ENCODE results near the gene TNFAIP8L2. TPM values are rescaled to one million over a fixed set of nuclear protein-coding genes. Genes with fewer than 3 reads are reported as not detected.

The TNFAIP8L2 gene
- total RNA-seq, 2 donors from 2014 or later = 0.72 to 1.2 TPM

GRCh38 chr1:151158751-151159251 lies 2.4 kb downstream of the TNFAIP8L2 start:
- Histone ChIP-seq H3K27ac (peak overlapping the region; percentile 16), H3K4me1 (no peaks in the 10 kb centered on the region), H3K4me3 (no peak overlapping the region), H3K9ac (ENCODE audit: low read depth in 2 of 2, low read length in 2 of 2) (no peak overlapping the region), H3K36me3 (peaks cover 6% of the 10 kb centered on the region), H3K9me3 (no peaks in the 10 kb centered on the region), H3K27me3 (no peaks in the 10 kb centered on the region)
- intact Hi-C loops (cut with DNase I) = loop anchor here (5.0 to 10.0 kb wide), 2 partner anchors 62 to 134 kb away; no protein-coding TSS in a partner anchor
- no peak for DNase-seq
- TF ChIP-seq CTCF (IDR thresholded peaks at IDR 0.05) = no peak

GRCh38 chr1:151159373-151159772 lies 2.9 kb downstream of the TNFAIP8L2 start:
- DNase-seq = no peak
- peaks cover 6% of the 10 kb centered on the region for H3K36me3 ChIP-seq
- H3K9ac ChIP-seq (ENCODE audit: low read depth in 2 of 2, low read length in 2 of 2) = no peak overlapping the region
- H3K4me1 ChIP-seq = peaks cover under 1% of the 10 kb centered on the region
- H3K9me3 ChIP-seq = no peaks in the 10 kb centered on the region
- no peaks in the 10 kb centered on the region for H3K27me3 ChIP-seq
- intact Hi-C loops (cut with DNase I) = loop anchor here (5.0 to 10.0 kb wide), 2 partner anchors 62 to 135 kb away; no protein-coding TSS in a partner anchor
- H3K27ac ChIP-seq = peak overlapping the region; percentile 16
- no peak overlapping the region for H3K4me3 ChIP-seq
- no peak for TF ChIP-seq CTCF (IDR thresholded peaks at IDR 0.05)

- intact Hi-C loops (cut with DNase I) = no loop called here
- no peak for TF ChIP-seq CTCF (IDR thresholded peaks at IDR 0.05)
- Histone ChIP-seq H3K36me3 (no peaks in the 10 kb centered on the region), H3K27ac (peak overlapping the region; percentile 45), H3K27me3 (no peaks in the 10 kb centered on the region), H3K4me1 (peaks cover 11% of the 10 kb centered on the region), H3K9me3 (no peaks in the 10 kb centered on the region), H3K9ac (ENCODE audit: low read depth in 2 of 2, low read length in 2 of 2) (peak overlapping the region; percentile 61 to 78), H3K4me3 (peak overlapping the region; percentile 83)
- no peak for DNase-seq
These were observed 8.4 kb downstream of the TNFAIP8L2 start for GRCh38 chr1:151164732-151165280.

- peak overlapping the region; percentile 45 for H3K27ac ChIP-seq
- peak; percentile 53 for DNase-seq
- no peaks in the 10 kb centered on the region for H3K36me3 ChIP-seq
- H3K9ac ChIP-seq (ENCODE audit: low read depth in 2 of 2, low read length in 2 of 2) = peak overlapping the region; percentile 61 to 78
- no peaks in the 10 kb centered on the region for H3K9me3 ChIP-seq
- intact Hi-C loops (cut with DNase I) = no loop called here
- H3K4me3 ChIP-seq = peak overlapping the region; percentile 83
- H3K4me1 ChIP-seq = peaks cover 11% of the 10 kb centered on the region
- no peaks in the 10 kb centered on the region for H3K27me3 ChIP-seq
- TF ChIP-seq CTCF (IDR thresholded peaks at IDR 0.05) = no peak
These were observed 8.9 kb downstream of the TNFAIP8L2 start for GRCh38 chr1:151165281-151165737.

- DNase-seq = peak; percentile 99
- Histone ChIP-seq H3K9me3 (no peaks in the 10 kb centered on the region), H3K9ac (ENCODE audit: low read depth in 2 of 2, low read length in 2 of 2) (peak within 1 kb of the TSS; percentile 73 to 99), H3K27me3 (no peaks in the 10 kb centered on the region), H3K27ac (peak within 1 kb of the TSS; percentile 64), H3K4me3 (peak within 1 kb of the TSS; percentile 83), H3K4me1 (peaks cover 11% of the 10 kb centered on the region), H3K36me3 (no peaks in the 10 kb centered on the region)
- no peak for TF ChIP-seq CTCF (IDR thresholded peaks at IDR 0.05)
- intact Hi-C loops (cut with DNase I) = no loop called here
These were observed 9.5 kb downstream of the TNFAIP8L2 start, which contains the start of the genes LYSMD1 and SCNM1 for GRCh38 chr1:151165738-151166504. TSS of gene LYSMD1 (minus strand) at chr1:151165902. CDS start at chr1:151165258, 644 bp downstream. TSS of gene SCNM1 (plus strand) at chr1:151166144. CDS start at chr1:151166153, 9 bp downstream.
